Measurements from ENCODE around the gene MCC.

DNA sequence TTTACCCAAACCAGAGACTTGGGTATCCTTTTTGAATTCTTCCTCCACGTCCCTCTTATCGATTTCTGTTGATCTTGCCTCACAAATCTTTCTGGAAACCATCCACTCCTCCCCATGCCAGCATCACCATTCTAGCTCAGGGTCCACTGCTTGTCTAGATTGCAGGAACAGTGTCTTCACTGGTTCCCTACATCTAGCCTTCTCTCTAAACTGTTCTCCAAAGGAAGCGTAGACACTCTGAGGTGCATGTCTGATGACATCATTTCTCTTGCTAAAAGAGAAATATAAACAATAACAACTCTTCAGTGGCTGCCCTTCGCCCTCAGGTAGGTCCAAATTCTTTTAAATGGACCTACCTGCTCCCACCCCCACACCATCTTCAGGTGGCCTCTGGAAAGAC lies 311.5 kb downstream of the MCC start:
- TF ChIP-seq, protein P1, sequence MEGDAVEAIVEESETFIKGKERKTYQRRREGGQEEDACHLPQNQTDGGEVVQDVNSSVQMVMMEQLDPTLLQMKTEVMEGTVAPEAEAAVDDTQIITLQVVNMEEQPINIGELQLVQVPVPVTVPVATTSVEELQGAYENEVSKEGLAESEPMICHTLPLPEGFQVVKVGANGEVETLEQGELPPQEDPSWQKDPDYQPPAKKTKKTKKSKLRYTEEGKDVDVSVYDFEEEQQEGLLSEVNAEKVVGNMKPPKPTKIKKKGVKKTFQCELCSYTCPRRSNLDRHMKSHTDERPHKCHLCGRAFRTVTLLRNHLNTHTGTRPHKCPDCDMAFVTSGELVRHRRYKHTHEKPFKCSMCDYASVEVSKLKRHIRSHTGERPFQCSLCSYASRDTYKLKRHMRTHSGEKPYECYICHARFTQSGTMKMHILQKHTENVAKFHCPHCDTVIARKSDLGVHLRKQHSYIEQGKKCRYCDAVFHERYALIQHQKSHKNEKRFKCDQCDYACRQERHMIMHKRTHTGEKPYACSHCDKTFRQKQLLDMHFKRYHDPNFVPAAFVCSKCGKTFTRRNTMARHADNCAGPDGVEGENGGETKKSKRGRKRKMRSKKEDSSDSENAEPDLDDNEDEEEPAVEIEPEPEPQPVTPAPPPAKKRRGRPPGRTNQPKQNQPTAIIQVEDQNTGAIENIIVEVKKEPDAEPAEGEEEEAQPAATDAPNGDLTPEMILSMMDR (conservative IDR thresholded peaks at IDR 0.05; ENCODE audit: low read depth, low read length): no peak
- TF ChIP-seq RFX5 (IDR thresholded peaks at IDR 0.05; ENCODE audit: low read depth, low read length) (no peak), SMC3 (IDR thresholded peaks at IDR 0.05; ENCODE audit: low read depth, low read length) (no peak), CEBPB (IDR thresholded peaks at IDR 0.05; ENCODE audit: low read depth, low read length) (no peak), RAD21 (IDR thresholded peaks at IDR 0.05; ENCODE audit: low read length) (no peak), MAZ (IDR thresholded peaks at IDR 0.05; ENCODE audit: borderline replicate concordance, low read depth, low read length) (no peak), POLR2A (IDR thresholded peaks at IDR 0.05; ENCODE audit: low read depth, low read length) (no peak), RCOR1 (IDR thresholded peaks at IDR 0.05; ENCODE audit: insufficient replicate concordance, low read length) (no peak)
